HG02642 (cell line): ENCODE results near the gene PRRT2.
"Not testable (repeated sequence)": the region's sequence is repeated elsewhere in the genome, so short reads cannot be mapped to it uniquely, and the experiment has no call there.

Experiments
- ATAC-seq: cut with Tn5 transposase; IDR thresholded peaks from one replicate; pipeline ENCODE4 v1.9.1; 2021; ENCODE audit warnings: mild to moderate bottlenecking; ENCODE audit not compliant: unreplicated experiment, poor library complexity

PRRT2 gene

GRCh38 chr16:29811896-29812665 is at the start of gene PRRT2:
TSS of gene PRRT2 (plus strand) at chr16:29812193. CDS start at chr16:29813055, 862 bp downstream.
- ATAC-seq = no peak

GRCh38 chr16:29763326-29763725 is 48.7 kb upstream of the PRRT2 start:
- ATAC-seq = no peak

- ATAC-seq = no peak
Observed at GRCh38 chr16:29765167-29766032, 46.6 kb upstream of the PRRT2 start.

- ATAC-seq = no peak
Observed at GRCh38 chr16:29766571-29766970, 45.4 kb upstream of the PRRT2 start.

GRCh38 chr16:29767062-29767461 is 44.9 kb upstream of the PRRT2 start:
- ATAC-seq = no peak

GRCh38 chr16:29769507-29769906 is 42.5 kb upstream of the PRRT2 start:
- no peak for ATAC-seq

- no peak for ATAC-seq
Observed at GRCh38 chr16:29770250-29770929, 41.6 kb upstream of the PRRT2 start.

GRCh38 chr16:29772330-29772729 is 39.7 kb upstream of the PRRT2 start:
- not testable (repeated sequence) for ATAC-seq

GRCh38 chr16:29774730-29775129 is 37.3 kb upstream of the PRRT2 start:
- ATAC-seq = no peak

- ATAC-seq = no peak
Observed at GRCh38 chr16:29775742-29776408, 36.1 kb upstream of the PRRT2 start.

- ATAC-seq = no peak
Observed at GRCh38 chr16:29777576-29778350, 34.2 kb upstream of the PRRT2 start, which contains the start of gene ZG16. TSS of gene ZG16 (plus strand) at chr16:29778256. CDS start at chr16:29779267, 1,011 bp downstream.

GRCh38 chr16:29779474-29779873 is 32.5 kb upstream of the PRRT2 start:
- ATAC-seq = no peak

- ATAC-seq = not testable (repeated sequence)
Observed at GRCh38 chr16:29783094-29783953, 28.7 kb upstream of the PRRT2 start.

- ATAC-seq = no peak
Observed at GRCh38 chr16:29784157-29784556, 27.8 kb upstream of the PRRT2 start.

GRCh38 chr16:29784901-29785500 is 27.0 kb upstream of the PRRT2 start:
- ATAC-seq = peak; percentile 53

- not testable (repeated sequence) for ATAC-seq
Observed at GRCh38 chr16:29787155-29787554, 24.8 kb upstream of the PRRT2 start.

GRCh38 chr16:29789775-29790182 is 22.2 kb upstream of the PRRT2 start:
- no peak for ATAC-seq
